Measurements from ENCODE around the gene HDAC4. TPM values are rescaled to one million over a fixed set of nuclear protein-coding genes. Genes with fewer than 3 reads are reported as not detected.

HDAC4 gene
- total RNA-seq, 1 donor from 2014 or later, result 76.6 TPM

- Histone ChIP-seq H3K4me3 (no peak overlapping the region), H3K36me3 (no peaks in the 10 kb centered on the region), H3K4me1 (peaks cover 5% of the 10 kb centered on the region), H3K27me3 (no peaks in the 10 kb centered on the region), H3K27ac (no peak overlapping the region), H3K9me3 (no peaks in the 10 kb centered on the region)
- no peak for TF ChIP-seq CTCF (IDR thresholded peaks at IDR 0.05)
- TF ChIP-seq POLR2A (IDR thresholded peaks at IDR 0.05), result no peak
- TF ChIP-seq POLR2AphosphoS5 (IDR thresholded peaks at IDR 0.05; ENCODE audit: insufficient read depth in 1 of 2, low read depth in 1 of 2), result no peak
- DNase-seq (ENCODE audit: extremely low spot score in 2 of 2), result no peak
- intact Hi-C loops (cut with DNase I), result no loop called here
These were observed 35.6 kb downstream of the HDAC4 start for GRCh38 chr2:239365071-239365781.

- Histone ChIP-seq H3K4me1 (peaks cover 16% of the 10 kb centered on the region), H3K27ac (no peak overlapping the region), H3K4me3 (no peak overlapping the region), H3K27me3 (no peaks in the 10 kb centered on the region), H3K9me3 (no peaks in the 10 kb centered on the region), H3K36me3 (no peaks in the 10 kb centered on the region)
- intact Hi-C loops (cut with DNase I), result no loop called here
- no peak for DNase-seq (ENCODE audit: extremely low spot score in 2 of 2)
- TF ChIP-seq POLR2A (IDR thresholded peaks at IDR 0.05), result no peak
- no peak for TF ChIP-seq POLR2AphosphoS5 (IDR thresholded peaks at IDR 0.05; ENCODE audit: insufficient read depth in 1 of 2, low read depth in 1 of 2)
- no peak for TF ChIP-seq CTCF (IDR thresholded peaks at IDR 0.05)
These were observed 36.7 kb downstream of the HDAC4 start for GRCh38 chr2:239363946-239364637.

GRCh38 chr2:239362507-239362906 lies 38.3 kb downstream of the HDAC4 start:
- DNase-seq (ENCODE audit: extremely low spot score in 2 of 2), result no peak
- Histone ChIP-seq H3K36me3 (no peaks in the 10 kb centered on the region), H3K4me1 (peaks cover 16% of the 10 kb centered on the region), H3K9me3 (no peaks in the 10 kb centered on the region), H3K27ac (no peak overlapping the region), H3K27me3 (no peaks in the 10 kb centered on the region), H3K4me3 (no peak overlapping the region)
- intact Hi-C loops (cut with DNase I), result no loop called here
- TF ChIP-seq POLR2AphosphoS5 (IDR thresholded peaks at IDR 0.05; ENCODE audit: insufficient read depth in 1 of 2, low read depth in 1 of 2) (no peak), POLR2A (IDR thresholded peaks at IDR 0.05) (no peak), CTCF (IDR thresholded peaks at IDR 0.05) (no peak)

GRCh38 chr2:239361311-239361642 lies 39.5 kb downstream of the HDAC4 start:
- H3K4me3 ChIP-seq, result no peak overlapping the region
- intact Hi-C loops (cut with DNase I), result no loop called here
- no peak for TF ChIP-seq POLR2A (IDR thresholded peaks at IDR 0.05)
- no peak for TF ChIP-seq POLR2AphosphoS5 (IDR thresholded peaks at IDR 0.05; ENCODE audit: insufficient read depth in 1 of 2, low read depth in 1 of 2)
- peak in 1 of 3 experiments; percentile 14 for TF ChIP-seq CTCF (IDR thresholded peaks at IDR 0.05)
- H3K9me3 ChIP-seq, result no peaks in the 10 kb centered on the region
- no peaks in the 10 kb centered on the region for H3K36me3 ChIP-seq
- H3K27me3 ChIP-seq, result no peaks in the 10 kb centered on the region
- H3K4me1 ChIP-seq, result peaks cover 16% of the 10 kb centered on the region
- DNase-seq (ENCODE audit: extremely low spot score in 2 of 2), result no peak
- no peak overlapping the region for H3K27ac ChIP-seq
